Cardiac fibroblast (primary cell): ENCODE results near the gene NEURL1B.

Experiments
- DNase-seq, 2 donors: peaks; one replicate each; pipeline versions ENCODE4 v3.0.0 to v3.0.0-alpha.2; 2010; ENCODE audit warnings: low read depth in 2 of 2
- H3K4me3 ChIP-seq, 2 donors: replicated peaks in 1 of 2; 1 replicate in 1 of 2; 2 replicates in 1 of 2; pipeline ENCODE4 v1.5.1; 2011; ENCODE audit warnings: low read depth in 2 of 2, low read length in 2 of 2, mild to moderate bottlenecking in 2 of 2, moderate library complexity in 1 of 2
- TF ChIP-seq, protein P1 (sequence below): IDR thresholded peaks from one replicate; pipeline ENCODE4 v1.5.1; 2011; ENCODE audit warnings: low read depth, mild to moderate bottlenecking, low read length, inconsistent platforms

The NEURL1B gene

GRCh38 chr5:172687940-172688339, 46.9 kb downstream of the NEURL1B start:
- TF ChIP-seq, protein P1, sequence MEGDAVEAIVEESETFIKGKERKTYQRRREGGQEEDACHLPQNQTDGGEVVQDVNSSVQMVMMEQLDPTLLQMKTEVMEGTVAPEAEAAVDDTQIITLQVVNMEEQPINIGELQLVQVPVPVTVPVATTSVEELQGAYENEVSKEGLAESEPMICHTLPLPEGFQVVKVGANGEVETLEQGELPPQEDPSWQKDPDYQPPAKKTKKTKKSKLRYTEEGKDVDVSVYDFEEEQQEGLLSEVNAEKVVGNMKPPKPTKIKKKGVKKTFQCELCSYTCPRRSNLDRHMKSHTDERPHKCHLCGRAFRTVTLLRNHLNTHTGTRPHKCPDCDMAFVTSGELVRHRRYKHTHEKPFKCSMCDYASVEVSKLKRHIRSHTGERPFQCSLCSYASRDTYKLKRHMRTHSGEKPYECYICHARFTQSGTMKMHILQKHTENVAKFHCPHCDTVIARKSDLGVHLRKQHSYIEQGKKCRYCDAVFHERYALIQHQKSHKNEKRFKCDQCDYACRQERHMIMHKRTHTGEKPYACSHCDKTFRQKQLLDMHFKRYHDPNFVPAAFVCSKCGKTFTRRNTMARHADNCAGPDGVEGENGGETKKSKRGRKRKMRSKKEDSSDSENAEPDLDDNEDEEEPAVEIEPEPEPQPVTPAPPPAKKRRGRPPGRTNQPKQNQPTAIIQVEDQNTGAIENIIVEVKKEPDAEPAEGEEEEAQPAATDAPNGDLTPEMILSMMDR: no peak
- H3K4me3 ChIP-seq: no peak overlapping the region
- no peak for DNase-seq

DNA sequence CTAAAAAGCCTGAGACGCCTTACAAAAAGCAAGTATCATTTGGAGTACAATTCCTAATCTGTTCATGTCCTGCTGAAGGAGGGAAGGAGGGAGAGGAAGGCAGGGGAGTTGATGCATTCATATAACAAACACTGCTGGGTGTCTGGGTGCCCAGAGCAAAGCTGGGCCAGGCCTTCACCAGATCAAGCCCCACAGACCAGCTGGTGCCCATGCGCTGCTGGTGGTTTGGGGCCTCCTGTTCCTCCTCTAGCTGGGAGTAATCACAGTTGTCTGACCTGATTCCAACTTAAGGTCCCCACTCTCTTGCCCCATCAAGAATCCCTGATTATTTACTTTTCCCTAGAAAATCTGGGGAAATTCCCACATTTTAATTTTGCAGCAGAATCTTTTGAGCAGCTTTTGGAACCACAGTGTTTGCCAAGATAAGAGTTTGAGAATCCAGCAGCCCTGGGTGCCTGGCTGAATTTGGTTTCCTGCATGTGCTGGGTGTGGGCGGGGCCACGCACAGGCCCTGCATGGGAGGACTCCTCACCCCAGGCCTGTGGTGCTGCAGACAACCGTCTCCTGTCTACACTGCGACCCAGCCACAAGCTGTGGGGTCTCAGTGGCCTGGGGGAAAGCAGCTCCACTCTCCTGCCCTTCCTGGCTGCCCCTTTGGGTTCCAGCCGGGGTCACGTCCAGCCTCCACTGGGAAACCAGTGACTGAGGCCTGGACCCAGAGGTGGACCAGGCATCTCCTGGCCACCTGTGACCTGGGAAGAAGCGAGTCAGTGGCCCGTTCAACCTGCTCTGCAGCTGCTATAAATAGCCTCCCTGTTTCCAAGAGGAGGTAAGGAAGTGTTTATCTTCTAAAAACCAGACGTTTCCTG, 47.5 kb downstream of the NEURL1B start:
- TF ChIP-seq, protein P1: no peak
- H3K4me3 ChIP-seq: no peak overlapping the region
- peak in 1 of 2 donors; percentile 44 for DNase-seq

GRCh38 chr5:172689218-172689572, 48.1 kb downstream of the NEURL1B start:
- no peak overlapping the region for H3K4me3 ChIP-seq
- no peak for DNase-seq
- TF ChIP-seq, protein P1: no peak

DNA sequence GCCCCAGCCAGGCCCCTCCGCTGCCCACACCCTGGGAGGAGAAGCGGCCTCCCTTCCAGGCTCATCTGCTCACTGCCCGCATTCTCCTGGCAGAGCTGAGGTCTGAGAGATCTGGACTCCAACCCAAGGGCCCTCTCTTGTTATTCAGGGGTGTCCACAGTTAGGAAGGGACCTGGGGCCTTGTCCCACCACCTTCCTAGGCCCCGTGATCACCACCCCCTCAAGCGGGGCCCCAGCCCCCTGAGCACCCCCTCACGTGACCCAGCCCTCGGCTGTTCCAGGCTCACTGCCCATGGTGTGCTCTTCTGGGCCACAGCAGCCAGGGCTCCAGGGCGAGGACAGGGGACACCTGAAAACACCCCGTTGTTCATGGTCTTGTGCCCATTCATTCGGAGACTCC, 48.7 kb downstream of the NEURL1B start:
- TF ChIP-seq, protein P1: no peak
- no peak overlapping the region for H3K4me3 ChIP-seq
- DNase-seq: no peak

DNA sequence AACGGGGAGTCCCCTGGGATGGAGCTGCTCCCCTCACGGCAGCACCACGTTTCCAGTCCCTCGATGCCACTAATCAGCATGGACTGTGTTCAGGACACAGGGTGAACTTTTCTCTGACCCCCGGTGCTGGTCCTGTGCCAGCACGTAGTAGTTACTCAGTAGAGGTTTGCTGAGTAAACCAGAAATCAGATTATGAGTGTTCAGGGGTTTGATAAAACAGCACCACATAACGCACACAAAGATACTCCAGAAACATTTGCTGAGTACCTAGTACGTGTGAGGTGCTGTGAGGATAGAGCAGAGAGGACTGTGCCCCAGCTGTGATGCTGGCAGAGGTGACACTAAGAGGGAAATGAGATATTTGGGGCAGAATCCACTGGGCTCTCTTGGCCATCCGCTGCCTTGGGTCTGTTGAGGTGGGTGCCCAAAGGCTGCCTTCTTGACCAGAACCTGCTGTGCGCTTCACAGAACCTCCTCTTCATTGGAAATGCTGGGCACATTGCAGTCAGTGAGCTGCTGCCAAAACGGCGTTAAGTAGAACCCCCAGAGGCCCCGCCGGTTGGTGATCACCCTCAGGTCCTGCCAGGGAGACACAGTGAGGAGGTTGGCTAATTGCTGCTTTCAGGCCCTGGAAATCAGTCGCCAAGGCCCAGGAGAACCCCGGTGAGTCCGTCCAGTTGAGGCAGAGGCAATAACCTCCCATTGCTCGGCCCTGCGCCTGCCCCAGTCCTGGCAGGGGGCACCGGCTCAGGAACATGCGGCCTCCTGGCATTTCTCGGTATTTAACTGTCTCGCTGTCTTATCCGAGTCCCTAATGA, 49.4 kb downstream of the NEURL1B start:
- peak in 1 of 2 donors; percentile 17 for DNase-seq
- H3K4me3 ChIP-seq: no peak overlapping the region
- TF ChIP-seq, protein P1: no peak

DNA sequence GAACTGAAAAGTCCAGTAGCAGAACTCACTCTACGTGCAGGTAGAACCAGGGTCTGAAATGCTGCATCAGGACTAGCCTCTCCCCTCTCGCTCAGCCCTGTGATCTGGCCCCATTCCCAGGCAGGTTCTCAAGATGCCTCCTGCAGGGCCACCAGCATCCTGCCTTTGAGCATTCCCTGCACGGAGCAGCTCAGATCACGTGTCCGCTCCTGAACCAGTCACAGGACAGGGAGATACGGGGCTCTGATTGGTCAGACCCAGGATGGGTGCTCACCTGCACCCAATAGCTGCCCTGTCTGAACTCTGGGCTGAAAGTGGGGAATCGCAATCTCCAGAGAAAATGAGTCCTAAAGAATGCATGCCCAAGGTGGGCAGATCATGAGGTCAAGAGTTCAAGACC, 50.8 kb downstream of the NEURL1B start:
- TF ChIP-seq, protein P1: no peak
- no peak overlapping the region for H3K4me3 ChIP-seq
- no peak for DNase-seq
